ENCODE measurements around the gene SH2D1B.

GRCh38 chr1:162446946-162447345 lies 35.0 kb upstream of the SH2D1B start:
- TF ChIP-seq CTCF (IDR thresholded peaks at IDR 0.05) (no peak), EZH2 (IDR thresholded peaks at IDR 0.05; ENCODE audit: borderline replicate concordance, insufficient read depth, low read depth, low read length, poor library complexity, severe bottlenecking) (no peak)

All from B cell (primary cell).